ENCODE results near the gene SYNDIG1.

DNA sequence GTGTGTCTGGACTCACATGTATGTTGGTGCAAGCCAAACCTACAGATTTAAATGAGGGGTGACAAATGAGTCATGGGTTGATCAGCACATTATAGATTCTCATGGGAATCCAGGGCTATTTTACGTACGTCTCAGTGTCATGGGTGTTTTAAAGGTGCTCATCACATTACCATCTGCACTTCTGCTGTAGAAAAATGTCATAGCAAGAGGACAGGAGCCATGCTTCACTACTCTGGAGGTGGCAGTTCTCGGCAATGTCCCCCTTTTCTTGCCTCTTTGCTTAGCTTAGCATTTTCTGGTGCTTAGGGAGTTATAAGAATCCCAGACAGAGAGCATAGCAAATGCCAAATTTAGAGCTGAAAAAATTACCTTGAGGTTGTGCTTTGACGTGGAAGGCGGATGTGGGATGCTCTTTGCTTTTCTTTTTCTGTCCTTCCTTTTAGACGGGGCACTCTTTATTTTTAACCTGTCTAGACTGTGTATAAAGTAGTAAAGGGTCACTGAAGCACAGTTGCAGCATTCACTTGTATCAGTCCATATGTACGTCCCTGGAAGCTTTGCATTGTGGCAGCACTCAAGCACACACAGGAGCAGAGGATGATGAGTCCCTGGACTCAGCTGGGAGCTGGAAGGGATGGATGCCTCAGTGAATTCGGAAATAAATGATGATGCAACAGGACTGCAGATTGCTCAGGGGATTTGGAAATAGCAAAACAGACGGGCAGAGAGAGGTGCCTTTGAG lies 139.7 kb downstream of the SYNDIG1 start:
- TF ChIP-seq, protein P1, sequence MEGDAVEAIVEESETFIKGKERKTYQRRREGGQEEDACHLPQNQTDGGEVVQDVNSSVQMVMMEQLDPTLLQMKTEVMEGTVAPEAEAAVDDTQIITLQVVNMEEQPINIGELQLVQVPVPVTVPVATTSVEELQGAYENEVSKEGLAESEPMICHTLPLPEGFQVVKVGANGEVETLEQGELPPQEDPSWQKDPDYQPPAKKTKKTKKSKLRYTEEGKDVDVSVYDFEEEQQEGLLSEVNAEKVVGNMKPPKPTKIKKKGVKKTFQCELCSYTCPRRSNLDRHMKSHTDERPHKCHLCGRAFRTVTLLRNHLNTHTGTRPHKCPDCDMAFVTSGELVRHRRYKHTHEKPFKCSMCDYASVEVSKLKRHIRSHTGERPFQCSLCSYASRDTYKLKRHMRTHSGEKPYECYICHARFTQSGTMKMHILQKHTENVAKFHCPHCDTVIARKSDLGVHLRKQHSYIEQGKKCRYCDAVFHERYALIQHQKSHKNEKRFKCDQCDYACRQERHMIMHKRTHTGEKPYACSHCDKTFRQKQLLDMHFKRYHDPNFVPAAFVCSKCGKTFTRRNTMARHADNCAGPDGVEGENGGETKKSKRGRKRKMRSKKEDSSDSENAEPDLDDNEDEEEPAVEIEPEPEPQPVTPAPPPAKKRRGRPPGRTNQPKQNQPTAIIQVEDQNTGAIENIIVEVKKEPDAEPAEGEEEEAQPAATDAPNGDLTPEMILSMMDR (IDR thresholded peaks at IDR 0.05), result no peak
- no peak for TF ChIP-seq POLR2A (IDR thresholded peaks at IDR 0.05)

All from lower leg skin (tissue), 3 donors.